Loucy (cell line): ENCODE data around the gene ZBTB38.

Source experiments
- CTCF ChIP-seq: fragments of 200-600 bp; sonication (generic); conservative IDR thresholded peaks from 2 replicates; pipeline ENCODE4 v1.5.1; 2014; ENCODE audit warnings: mild to moderate bottlenecking, antibody characterized with exemption, low read length
- EZH2phosphoT487 ChIP-seq: fragments of 200-600 bp; IDR thresholded peaks from 2 replicates; pipeline ENCODE4 v1.6.1; 2018; ENCODE audit warnings: antibody characterized with exemption, mild to moderate bottlenecking, moderate library complexity, borderline replicate concordance

- TF ChIP-seq CTCF (no peak), EZH2phosphoT487 (no peak)
Observed at GRCh38 chr3:141412936-141413354, 44.6 kb downstream of the ZBTB38 start.
